Spleen (tissue), 11 donors: ENCODE measurements around the gene TMED9. TPM values are rescaled to one million over a fixed set of nuclear protein-coding genes. Genes with fewer than 3 reads are reported as not detected.
"Not testable (repeated sequence)": the region's sequence is repeated elsewhere in the genome, so short reads cannot be mapped to it uniquely, and the experiment has no call there.

Experiments used
- DNase-seq: peaks from one replicate; pipeline ENCODE4 v3.0.0-alpha.2; 2020
- H3K27ac ChIP-seq, 8 donors: fragments of 200-600 bp; sonication (generic) in 7 of 8; 1 replicate in 4 of 8; 2 replicates in 4 of 8; pipeline versions ENCODE4 v1.5.0 to v1.8.0; 2016 to 2021; ENCODE audit warnings: inconsistent platforms in 4 of 8, mild to moderate bottlenecking in 4 of 8, moderate library complexity in 1 of 8
- H3K27me3 ChIP-seq, 7 donors: fragments of 200-600 bp; sonication (generic) in 6 of 7; replicated peaks in 1 of 7; 1 replicate in 4 of 7; 2 replicates in 3 of 7; pipeline versions ENCODE4 v1.5.0 to v1.8.0; 2016 to 2021; ENCODE audit warnings: inconsistent platforms in 3 of 7, mild to moderate bottlenecking in 1 of 7
- H3K36me3 ChIP-seq, 6 donors: fragments of 200-600 bp; sonication (generic) in 5 of 6; 1 replicate in 4 of 6; 2 replicates in 2 of 6; pipeline versions ENCODE4 v1.5.0 to v1.8.0; 2016 to 2021; ENCODE audit warnings: inconsistent platforms in 2 of 6
- H3K4me1 ChIP-seq, 6 donors: fragments of 200-600 bp; sonication (generic) in 5 of 6; 1 replicate in 3 of 6; 2 replicates in 3 of 6; pipeline versions ENCODE4 v1.5.0 to v1.8.0; 2016 to 2021; ENCODE audit warnings: inconsistent platforms in 3 of 6
- H3K4me3 ChIP-seq, 8 donors: fragments of 200-600 bp; sonication (generic) in 7 of 8; 1 replicate in 4 of 8; 2 replicates in 4 of 8; pipeline versions ENCODE4 v1.5.0 to v1.8.0; 2016 to 2021; ENCODE audit warnings: inconsistent platforms in 4 of 8, mild to moderate bottlenecking in 4 of 8, moderate library complexity in 2 of 8
- H3K9me3 ChIP-seq, 8 donors: fragments of 200-600 bp; sonication (generic) in 7 of 8; 1 replicate in 4 of 8; 2 replicates in 4 of 8; pipeline versions ENCODE4 v1.5.0 to v1.8.0; 2016 to 2021; ENCODE audit warnings: inconsistent platforms in 4 of 8
- POLR2A ChIP-seq, 3 donors: fragments of 450-650 bp; IDR thresholded peaks; one replicate each; pipeline ENCODE4 v1.5.1; 2017; ENCODE audit warnings: antibody characterized with exemption in 3 of 3, mild to moderate bottlenecking in 1 of 3
- POLR2AphosphoS5 ChIP-seq, 3 donors: sonication (generic); formaldehyde crosslinking; IDR thresholded peaks; one replicate each; pipeline ENCODE4 v1.5.1; 2017; ENCODE audit warnings: antibody characterized with exemption in 3 of 3
- WGBS, 5 donors: extraction: QIAGEN DNeasy Blood & Tissue Kit in 3 of 5; methylation state at CpG; one replicate each; pipeline versions ENCODE4 v1.1.5 to v1.1.7; 2013 to 2018; 5-methylcytosine and 5-hydroxymethylcytosine counted together
- intact Hi-C: fragments of 100-400 bp; cut with DNase I; formaldehyde crosslinking; loops from one replicate; pipeline ENCODE4 v1.15.0; 2023; ENCODE audit warnings: low total_unique reads
- polyA plus RNA-seq, 3 donors: library from polyadenylated mRNA; stranded (reverse); fragments of 200-250 nt; gene quantifications; one replicate each; pipeline ENCODE4 v1.2.1, GENCODE V29; 2013
- total RNA-seq, 7 donors: library from RNA; depleted of rRNA in 3 of 7; stranded (reverse); fragments of >200 nt in 3 of 7; fragmentation: NEBNext Ultra II Directional in 4 of 7; extraction: Animal tissue kit (Norgen Biotek cat#: 25700) in 4 of 7; gene quantifications; one replicate each; pipeline versions ENCODE4 v1.1.0 to v1.2.1, GENCODE V29; 2016 to 2021
- TF ChIP-seq, protein P1 (sequence below), 11 experiments: fragments of 200-600 bp in 7 of 11; fragments of 450-650 bp in 4 of 11; sonication (generic) in 4 of 11; IDR thresholded peaks in 8 of 11; conservative IDR thresholded peaks in 3 of 11; 1 replicate in 7 of 11; 2 replicates in 4 of 11; pipeline versions ENCODE4 v1.4.0 to v1.8.0; 2016 to 2021; ENCODE audit warnings: antibody characterized with exemption in 11 of 11, inconsistent platforms in 4 of 11, mild to moderate bottlenecking in 1 of 11
- donor health status: healthy with polysubstance abuse.
- donor health status: DM: no; HTN: no; CAD: no; lungs with moderate emphysema.
- donor health status: DM: no; HTN: no; CAD: no.
- donor health status: Bipolar disorder and iron deficiency.
- donor health status: healthy.
- donor health status: DM: no; HTN: no; CAD: no.
- donor health status: DM: yes; HTN: yes; CAD: no.

Gene TMED9
- total and polyA plus RNA-seq, 10 donors = 52.6 to 126 (median 98.2) TPM

DNA sequence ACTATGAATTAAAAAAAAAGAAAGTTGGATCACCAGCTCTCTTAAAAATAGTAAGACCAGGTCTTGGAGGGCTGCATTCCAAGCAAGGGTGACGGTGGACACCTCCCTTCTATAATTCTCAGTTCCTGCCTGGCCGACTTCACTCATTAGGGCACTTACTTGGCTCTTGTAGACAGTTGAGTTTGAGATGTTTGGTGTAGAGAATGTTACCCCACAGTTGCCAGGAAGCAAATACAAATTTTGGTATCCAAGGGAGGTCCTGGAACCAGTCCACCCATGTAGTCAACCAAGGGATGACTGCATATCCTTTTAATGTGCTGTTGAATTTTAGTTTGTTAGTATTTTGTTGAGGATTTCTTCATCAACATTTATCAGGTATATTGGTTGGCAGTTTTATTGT lies 28.6 kb downstream of the TMED9 start:
- WGBS, 5 donors = 96 to 100% (median 97%) methylated on average over 2 of the region's 2 CpGs
- Histone ChIP-seq H3K4me1 (no peaks in the 10 kb centered on the region), H3K27ac (no peak overlapping the region), H3K36me3 (peaks cover 0 to 100% (median 50%) of the 10 kb centered on the region in 6 donors), H3K9me3 (no peaks in the 10 kb centered on the region), H3K27me3 (no peaks in the 10 kb centered on the region), H3K4me3 (no peak overlapping the region)
- no peak for TF ChIP-seq POLR2A (IDR thresholded peaks at IDR 0.05)
- TF ChIP-seq POLR2AphosphoS5 (IDR thresholded peaks at IDR 0.05) = no peak
- TF ChIP-seq, protein P1, sequence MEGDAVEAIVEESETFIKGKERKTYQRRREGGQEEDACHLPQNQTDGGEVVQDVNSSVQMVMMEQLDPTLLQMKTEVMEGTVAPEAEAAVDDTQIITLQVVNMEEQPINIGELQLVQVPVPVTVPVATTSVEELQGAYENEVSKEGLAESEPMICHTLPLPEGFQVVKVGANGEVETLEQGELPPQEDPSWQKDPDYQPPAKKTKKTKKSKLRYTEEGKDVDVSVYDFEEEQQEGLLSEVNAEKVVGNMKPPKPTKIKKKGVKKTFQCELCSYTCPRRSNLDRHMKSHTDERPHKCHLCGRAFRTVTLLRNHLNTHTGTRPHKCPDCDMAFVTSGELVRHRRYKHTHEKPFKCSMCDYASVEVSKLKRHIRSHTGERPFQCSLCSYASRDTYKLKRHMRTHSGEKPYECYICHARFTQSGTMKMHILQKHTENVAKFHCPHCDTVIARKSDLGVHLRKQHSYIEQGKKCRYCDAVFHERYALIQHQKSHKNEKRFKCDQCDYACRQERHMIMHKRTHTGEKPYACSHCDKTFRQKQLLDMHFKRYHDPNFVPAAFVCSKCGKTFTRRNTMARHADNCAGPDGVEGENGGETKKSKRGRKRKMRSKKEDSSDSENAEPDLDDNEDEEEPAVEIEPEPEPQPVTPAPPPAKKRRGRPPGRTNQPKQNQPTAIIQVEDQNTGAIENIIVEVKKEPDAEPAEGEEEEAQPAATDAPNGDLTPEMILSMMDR (IDR thresholded peaks at IDR 0.05 in 8 of 11, conservative IDR thresholded peaks at IDR 0.05 in 3 of 11) = no peak
- intact Hi-C loops = no loop called here
- no peak for DNase-seq

DNA sequence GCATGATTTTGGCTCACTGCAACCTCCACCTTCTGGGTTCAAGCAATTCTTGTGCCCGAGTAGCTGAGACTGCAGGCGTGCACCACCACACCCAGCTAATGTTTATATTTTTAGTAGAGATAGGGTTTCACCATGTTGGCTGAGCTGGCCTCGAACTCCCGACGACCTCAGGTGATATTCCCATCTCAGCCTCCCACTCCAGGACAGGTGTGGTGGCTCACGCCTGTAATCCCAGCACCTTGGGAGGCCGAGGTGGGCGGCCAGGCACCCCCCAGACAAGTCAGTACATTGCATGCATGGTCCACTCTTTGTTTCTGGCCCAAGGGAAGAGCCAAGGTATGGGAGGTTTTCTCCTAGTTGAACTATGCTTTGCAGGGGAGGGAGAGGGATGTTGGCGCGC lies 32.2 kb downstream of the TMED9 start:
- H3K4me3 ChIP-seq, H3K4me1 ChIP-seq, H3K9me3 ChIP-seq, intact Hi-C loops, DNase-seq, H3K27ac ChIP-seq, H3K27me3 ChIP-seq: not testable (repeated sequence)
- WGBS, 5 donors = 94 to 99% (median 97%) methylated on average over 10 of the region's 10 CpGs
- peaks cover 0 to 81% (median 34%) of the 10 kb centered on the region in 6 donors for H3K36me3 ChIP-seq

DNA sequence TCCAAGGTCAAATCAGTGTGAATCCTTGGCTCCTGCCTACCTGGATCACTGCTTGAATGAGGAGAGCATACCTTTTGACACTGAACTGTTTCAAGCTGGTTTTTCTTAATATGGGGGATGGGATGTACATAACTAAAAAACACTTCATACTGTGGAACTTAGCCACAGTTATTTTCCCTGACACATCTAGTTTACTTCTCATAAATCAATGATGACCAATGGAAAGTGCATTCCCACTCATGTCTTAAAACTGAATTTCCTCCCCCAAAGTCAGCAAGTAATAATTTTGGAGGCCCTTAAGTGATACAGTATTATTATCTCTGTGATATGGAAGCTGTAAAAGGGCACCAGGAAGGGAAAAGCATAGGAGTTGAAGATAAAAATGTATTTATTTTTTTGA lies 38.2 kb downstream of the TMED9 start:
- H3K4me3 ChIP-seq, H3K27me3 ChIP-seq, DNase-seq, intact Hi-C loops, H3K4me1 ChIP-seq, H3K9me3 ChIP-seq, H3K27ac ChIP-seq: not testable (repeated sequence)
- peaks cover 0 to 24% (median 2%) of the 10 kb centered on the region in 6 donors for H3K36me3 ChIP-seq

DNA sequence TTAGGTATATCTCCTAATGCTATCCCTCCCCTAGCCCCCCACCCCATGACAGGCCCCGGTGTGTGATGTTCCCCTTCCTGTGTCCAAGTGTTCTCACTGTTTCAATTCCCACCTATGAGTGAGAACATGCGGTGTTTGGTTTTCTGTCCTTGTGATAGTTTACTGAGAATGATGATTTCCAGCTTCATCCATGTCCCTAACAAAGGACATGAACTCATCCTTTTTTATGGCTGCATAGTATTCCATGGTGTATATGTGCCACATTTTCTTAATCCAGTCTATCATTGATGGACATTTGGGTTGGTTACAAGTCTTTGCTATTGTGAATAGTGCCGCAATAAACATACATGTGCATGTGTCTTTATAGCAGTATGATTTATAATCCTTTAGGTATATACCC lies 42.9 kb downstream of the TMED9 start:
- H3K36me3 ChIP-seq, H3K9me3 ChIP-seq, H3K27ac ChIP-seq, intact Hi-C loops, H3K27me3 ChIP-seq, DNase-seq, H3K4me1 ChIP-seq, H3K4me3 ChIP-seq: not testable (repeated sequence)
- 92 to 98% (median 97%) methylated on average over 3 of the region's 3 CpGs for WGBS, 5 donors

DNA sequence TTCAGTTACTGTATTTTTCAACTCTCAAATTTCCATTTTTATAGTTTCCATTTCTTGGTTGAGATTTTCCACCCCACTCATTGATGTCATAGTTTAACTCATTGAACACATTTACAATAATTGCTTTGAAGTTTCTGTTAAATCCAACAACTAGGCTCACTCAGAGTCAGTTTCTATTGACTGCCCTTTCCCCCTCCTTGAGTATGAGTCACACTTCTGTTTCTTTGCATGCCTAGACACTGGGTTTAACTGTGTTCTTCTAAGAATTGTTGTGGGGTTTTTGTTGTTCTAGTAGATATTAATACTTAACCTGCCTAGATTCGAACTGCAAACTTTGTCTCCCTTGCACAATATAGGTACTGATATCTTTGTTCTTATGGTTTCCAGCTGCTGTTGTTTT lies 53.5 kb downstream of the TMED9 start:
- H3K36me3 ChIP-seq, H3K4me1 ChIP-seq, H3K4me3 ChIP-seq, DNase-seq, intact Hi-C loops, H3K9me3 ChIP-seq, H3K27me3 ChIP-seq, H3K27ac ChIP-seq: not testable (repeated sequence)
- 100% methylated on average over 1 of the region's 1 CpG; no CpG with 5 or more reads in 3 of the 5 donors for WGBS, 5 donors

Other genes with a start within 250 kb of the TMED9 start
- gene LMAN2, start 240.5 kb upstream of the TMED9 start, total RNA-seq = 100 to 1,000 TPM in 4 of 7 donors, 10 to 100 TPM in 3; 92.4 to 211 (median 109) TPM
- 10 to 100 TPM; 50.1 to 96.6 (median 72.5) TPM for gene LMAN2, start 240.5 kb upstream of the TMED9 start, polyA plus RNA-seq
- 100 to 1,000 TPM in 1 of 7 donors, 10 to 100 TPM in 6; 61.5 to 111 (median 77.1) TPM for gene RGS14, start 234.3 kb upstream of the TMED9 start, total RNA-seq
- 10 to 100 TPM; 45.3 to 95.9 (median 61.6) TPM for gene RGS14, start 234.3 kb upstream of the TMED9 start, polyA plus RNA-seq
- gene SLC34A1, start 207.8 kb upstream of the TMED9 start, total RNA-seq = under 1 TPM in 5 of 7 donors, not detected in 2; 0.13 to 0.77 (median 0.19) TPM
- gene SLC34A1, start 207.8 kb upstream of the TMED9 start, polyA plus RNA-seq = under 1 TPM in 2 of 3 donors, not detected in 1; 0.02 to 0.06 TPM
- not detected for gene PFN3, start 191.5 kb upstream of the TMED9 start, total RNA-seq
- not detected for gene PFN3, start 191.5 kb upstream of the TMED9 start, polyA plus RNA-seq
- 1 to 10 TPM in 3 of 7 donors, under 1 TPM in 4; 0.60 to 1.7 (median 0.94) TPM for gene F12, start 182.6 kb upstream of the TMED9 start, total RNA-seq
- gene F12, start 182.6 kb upstream of the TMED9 start, polyA plus RNA-seq = 1 to 10 TPM; 1.1 to 2.3 (median 1.3) TPM
- 100 to 1,000 TPM; 114 to 170 (median 149) TPM for gene GRK6, start 165.5 kb upstream of the TMED9 start, total RNA-seq
- 10 to 100 TPM; 45.7 to 75.9 (median 55.3) TPM for gene GRK6, start 165.5 kb upstream of the TMED9 start, polyA plus RNA-seq
- 1 to 10 TPM in 6 of 7 donors, not detected in 1; 2.6 to 5.3 (median 4.7) TPM for gene PRR7, start 145.4 kb upstream of the TMED9 start, total RNA-seq
- gene PRR7, start 145.4 kb upstream of the TMED9 start, polyA plus RNA-seq = 1 to 10 TPM; 1.7 to 5.7 (median 3.9) TPM
- 10 to 100 TPM; 13.0 to 26.5 (median 17.6) TPM for gene DBN1, start 118.6 kb upstream of the TMED9 start, total RNA-seq
- 10 to 100 TPM in 1 of 3 donors, 1 to 10 TPM in 2; 6.8 to 16.3 (median 7.6) TPM for gene DBN1, start 118.6 kb upstream of the TMED9 start, polyA plus RNA-seq
- 100 to 1,000 TPM in 3 of 7 donors, 10 to 100 TPM in 4; 44.8 to 220 (median 86.4) TPM for gene PDLIM7, start 94.6 kb upstream of the TMED9 start, total RNA-seq
- 100 to 1,000 TPM in 1 of 3 donors, 10 to 100 TPM in 2; 42.5 to 125 (median 59.2) TPM for gene PDLIM7, start 94.6 kb upstream of the TMED9 start, polyA plus RNA-seq
- gene DOK3, start 82.4 kb upstream of the TMED9 start, total RNA-seq = 100 to 1,000 TPM; 111 to 231 (median 149) TPM
- gene DOK3, start 82.4 kb upstream of the TMED9 start, polyA plus RNA-seq = 100 to 1,000 TPM in 1 of 3 donors, 10 to 100 TPM in 2; 69.9 to 144 (median 98.4) TPM
- gene DDX41, start 75.2 kb upstream of the TMED9 start, total RNA-seq = 100 to 1,000 TPM in 2 of 7 donors, 10 to 100 TPM in 5; 68.9 to 126 (median 91.8) TPM
- 10 to 100 TPM; 68.9 to 99.4 (median 92.9) TPM for gene DDX41, start 75.2 kb upstream of the TMED9 start, polyA plus RNA-seq
- gene FAM193B, start 37.6 kb upstream of the TMED9 start, total RNA-seq = 100 to 1,000 TPM in 5 of 7 donors, 10 to 100 TPM in 2; 86.9 to 155 (median 116) TPM
- gene FAM193B, start 37.6 kb upstream of the TMED9 start, polyA plus RNA-seq = 100 to 1,000 TPM; 145 to 364 (median 348) TPM
- gene B4GALT7, start 7.9 kb downstream of the TMED9 start, total RNA-seq = 10 to 100 TPM; 26.8 to 35.6 (median 32.5) TPM
- gene B4GALT7, start 7.9 kb downstream of the TMED9 start, polyA plus RNA-seq = 10 to 100 TPM; 22.7 to 43.8 (median 37.4) TPM
- gene FAM153A, start 190.7 kb downstream of the TMED9 start, total RNA-seq = 10 to 100 TPM; 32.0 to 94.7 (median 56.2) TPM
- gene FAM153A, start 190.7 kb downstream of the TMED9 start, polyA plus RNA-seq = 10 to 100 TPM; 18.4 to 24.5 (median 23.5) TPM